Adrenal gland (tissue), 5 donors: ENCODE measurements around the gene NRAP.

ENCODE experiments used
- POLR2A ChIP-seq, 2 donors: fragments of 450-650 bp; IDR thresholded peaks; one replicate each; pipeline ENCODE4 v1.6.1; 2017; ENCODE audit warnings: antibody characterized with exemption in 2 of 2, mild to moderate bottlenecking in 2 of 2, moderate library complexity in 1 of 2
- TF ChIP-seq, protein P1 (sequence below), 6 experiments: fragments of 450-650 bp in 4 of 6; fragments of 200-600 bp in 2 of 6; sonication (generic) in 1 of 6; IDR thresholded peaks; 1 replicate in 5 of 6; 2 replicates in 1 of 6; pipeline versions ENCODE4 v1.5.1 to v1.8.0; 2016 to 2021; ENCODE audit warnings: antibody characterized with exemption in 6 of 6, mild to moderate bottlenecking in 2 of 6, moderate library complexity in 1 of 6
- donor health status: DM: no; HTN: no; CAD: no.

DNA sequence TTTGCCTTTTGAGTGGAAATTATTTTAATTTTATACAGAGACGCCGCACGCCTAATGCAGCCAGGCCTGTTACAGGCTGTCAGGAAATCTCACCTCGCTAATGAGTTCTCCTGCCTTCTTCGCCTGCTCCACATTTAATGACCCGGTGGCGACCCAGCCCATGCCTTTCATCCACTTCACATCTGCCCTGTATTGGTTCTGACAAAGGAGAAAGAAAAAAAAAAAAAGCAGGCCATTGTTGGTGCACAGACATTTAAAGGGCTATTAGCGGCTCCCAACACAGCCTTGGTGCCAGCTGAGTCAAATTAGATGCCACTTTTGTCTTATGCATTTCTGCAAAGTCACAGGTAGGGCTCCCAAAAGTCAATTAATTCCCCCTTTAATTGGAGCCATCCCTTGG lies 43.3 kb downstream of the NRAP start:
- TF ChIP-seq, protein P1, sequence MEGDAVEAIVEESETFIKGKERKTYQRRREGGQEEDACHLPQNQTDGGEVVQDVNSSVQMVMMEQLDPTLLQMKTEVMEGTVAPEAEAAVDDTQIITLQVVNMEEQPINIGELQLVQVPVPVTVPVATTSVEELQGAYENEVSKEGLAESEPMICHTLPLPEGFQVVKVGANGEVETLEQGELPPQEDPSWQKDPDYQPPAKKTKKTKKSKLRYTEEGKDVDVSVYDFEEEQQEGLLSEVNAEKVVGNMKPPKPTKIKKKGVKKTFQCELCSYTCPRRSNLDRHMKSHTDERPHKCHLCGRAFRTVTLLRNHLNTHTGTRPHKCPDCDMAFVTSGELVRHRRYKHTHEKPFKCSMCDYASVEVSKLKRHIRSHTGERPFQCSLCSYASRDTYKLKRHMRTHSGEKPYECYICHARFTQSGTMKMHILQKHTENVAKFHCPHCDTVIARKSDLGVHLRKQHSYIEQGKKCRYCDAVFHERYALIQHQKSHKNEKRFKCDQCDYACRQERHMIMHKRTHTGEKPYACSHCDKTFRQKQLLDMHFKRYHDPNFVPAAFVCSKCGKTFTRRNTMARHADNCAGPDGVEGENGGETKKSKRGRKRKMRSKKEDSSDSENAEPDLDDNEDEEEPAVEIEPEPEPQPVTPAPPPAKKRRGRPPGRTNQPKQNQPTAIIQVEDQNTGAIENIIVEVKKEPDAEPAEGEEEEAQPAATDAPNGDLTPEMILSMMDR (IDR thresholded peaks at IDR 0.05): no peak
- TF ChIP-seq POLR2A (IDR thresholded peaks at IDR 0.05): no peak
